ENCODE results near the gene TLK1.

GRCh38 chr2:171165967-171166327 lies 5.3 kb upstream of the TLK1 start:
- TF ChIP-seq EP300 (IDR thresholded peaks at IDR 0.05) (no peak), POLR2A (IDR thresholded peaks at IDR 0.05) (no peak)
- TF ChIP-seq, protein P1, sequence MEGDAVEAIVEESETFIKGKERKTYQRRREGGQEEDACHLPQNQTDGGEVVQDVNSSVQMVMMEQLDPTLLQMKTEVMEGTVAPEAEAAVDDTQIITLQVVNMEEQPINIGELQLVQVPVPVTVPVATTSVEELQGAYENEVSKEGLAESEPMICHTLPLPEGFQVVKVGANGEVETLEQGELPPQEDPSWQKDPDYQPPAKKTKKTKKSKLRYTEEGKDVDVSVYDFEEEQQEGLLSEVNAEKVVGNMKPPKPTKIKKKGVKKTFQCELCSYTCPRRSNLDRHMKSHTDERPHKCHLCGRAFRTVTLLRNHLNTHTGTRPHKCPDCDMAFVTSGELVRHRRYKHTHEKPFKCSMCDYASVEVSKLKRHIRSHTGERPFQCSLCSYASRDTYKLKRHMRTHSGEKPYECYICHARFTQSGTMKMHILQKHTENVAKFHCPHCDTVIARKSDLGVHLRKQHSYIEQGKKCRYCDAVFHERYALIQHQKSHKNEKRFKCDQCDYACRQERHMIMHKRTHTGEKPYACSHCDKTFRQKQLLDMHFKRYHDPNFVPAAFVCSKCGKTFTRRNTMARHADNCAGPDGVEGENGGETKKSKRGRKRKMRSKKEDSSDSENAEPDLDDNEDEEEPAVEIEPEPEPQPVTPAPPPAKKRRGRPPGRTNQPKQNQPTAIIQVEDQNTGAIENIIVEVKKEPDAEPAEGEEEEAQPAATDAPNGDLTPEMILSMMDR (IDR thresholded peaks at IDR 0.05): no peak
